Measurements from ENCODE around the gene MINDY4.

The MINDY4 gene

GRCh38 chr7:30771174-30771879, at the start of gene MINDY4:
Gene MINDY4 (plus strand): TSS chr7:30771417. CDS start chr7:30771494, 77 bp downstream.
- DNase-seq (ENCODE audit: low spot score), result peak; percentile 35

GRCh38 chr7:30722187-30722586, 49.0 kb upstream of the MINDY4 start:
- no peak for DNase-seq (ENCODE audit: low spot score)

GRCh38 chr7:30722671-30723070, 48.5 kb upstream of the MINDY4 start:
- DNase-seq (ENCODE audit: low spot score), result no peak

GRCh38 chr7:30723776-30724175, 47.4 kb upstream of the MINDY4 start:
- DNase-seq (ENCODE audit: low spot score), result no peak

GRCh38 chr7:30726296-30727006, 44.8 kb upstream of the MINDY4 start:
- no peak for DNase-seq (ENCODE audit: low spot score)

- no peak for DNase-seq (ENCODE audit: low spot score)
Measured at GRCh38 chr7:30727061-30727945, 43.9 kb upstream of the MINDY4 start.

GRCh38 chr7:30728591-30729100, 42.6 kb upstream of the MINDY4 start:
- DNase-seq (ENCODE audit: low spot score), result no peak

- no peak for DNase-seq (ENCODE audit: low spot score)
Measured at GRCh38 chr7:30729642-30730041, 41.6 kb upstream of the MINDY4 start.

GRCh38 chr7:30730097-30730496, 41.1 kb upstream of the MINDY4 start:
- DNase-seq (ENCODE audit: low spot score), result no peak

GRCh38 chr7:30730996-30731395, 40.2 kb upstream of the MINDY4 start:
- no peak for DNase-seq (ENCODE audit: low spot score)

GRCh38 chr7:30731581-30731980, 39.6 kb upstream of the MINDY4 start:
- no peak for DNase-seq (ENCODE audit: low spot score)

GRCh38 chr7:30732606-30733005, 38.6 kb upstream of the MINDY4 start:
- no peak for DNase-seq (ENCODE audit: low spot score)

GRCh38 chr7:30733216-30733615, 38.0 kb upstream of the MINDY4 start:
- no peak for DNase-seq (ENCODE audit: low spot score)

GRCh38 chr7:30733691-30734090, 37.5 kb upstream of the MINDY4 start:
- DNase-seq (ENCODE audit: low spot score), result no peak

GRCh38 chr7:30734497-30734896, 36.7 kb upstream of the MINDY4 start:
- no peak for DNase-seq (ENCODE audit: low spot score)

- DNase-seq (ENCODE audit: low spot score), result no peak
Measured at GRCh38 chr7:30735631-30736030, 35.6 kb upstream of the MINDY4 start.

- no peak for DNase-seq (ENCODE audit: low spot score)
Measured at GRCh38 chr7:30736291-30736690, 34.9 kb upstream of the MINDY4 start.

- no peak for DNase-seq (ENCODE audit: low spot score)
Measured at GRCh38 chr7:30738026-30738915, 32.9 kb upstream of the MINDY4 start.

GRCh38 chr7:30739691-30740090, 31.5 kb upstream of the MINDY4 start:
- no peak for DNase-seq (ENCODE audit: low spot score)

GRCh38 chr7:30740417-30741181, 30.6 kb upstream of the MINDY4 start:
- peak; percentile 46 for DNase-seq (ENCODE audit: low spot score)

GRCh38 chr7:30741289-30741688, 29.9 kb upstream of the MINDY4 start:
- no peak for DNase-seq (ENCODE audit: low spot score)
